Measurements from ENCODE around the gene MFSD6L.

DNA sequence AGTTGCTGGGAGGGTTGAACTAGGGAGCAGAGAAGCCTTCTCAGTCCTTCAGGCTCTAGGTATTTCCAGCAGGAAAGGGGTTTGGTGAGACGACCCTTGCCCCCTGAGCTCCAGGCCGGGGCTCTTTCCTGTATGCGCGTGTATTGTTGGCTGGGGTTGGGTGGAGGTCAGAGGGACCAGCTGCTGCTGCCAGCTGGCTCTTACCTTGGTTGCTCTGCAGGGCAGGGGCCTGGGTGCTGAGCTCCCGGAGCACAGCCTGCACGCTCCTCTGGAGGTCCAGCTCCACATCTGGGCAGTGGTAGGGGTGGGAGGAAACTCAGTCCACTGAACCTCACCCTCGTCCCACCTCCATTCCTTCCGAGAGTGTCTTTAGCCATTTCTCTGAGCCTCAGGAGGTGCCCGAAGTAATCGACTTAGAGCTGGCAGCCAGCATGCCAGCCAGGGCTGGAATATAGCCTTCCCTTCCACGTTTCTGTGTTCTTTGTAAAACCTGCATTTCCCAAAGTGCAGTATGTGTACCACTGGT lies 40.3 kb upstream of the MFSD6L start:
- TF ChIP-seq, protein P1, sequence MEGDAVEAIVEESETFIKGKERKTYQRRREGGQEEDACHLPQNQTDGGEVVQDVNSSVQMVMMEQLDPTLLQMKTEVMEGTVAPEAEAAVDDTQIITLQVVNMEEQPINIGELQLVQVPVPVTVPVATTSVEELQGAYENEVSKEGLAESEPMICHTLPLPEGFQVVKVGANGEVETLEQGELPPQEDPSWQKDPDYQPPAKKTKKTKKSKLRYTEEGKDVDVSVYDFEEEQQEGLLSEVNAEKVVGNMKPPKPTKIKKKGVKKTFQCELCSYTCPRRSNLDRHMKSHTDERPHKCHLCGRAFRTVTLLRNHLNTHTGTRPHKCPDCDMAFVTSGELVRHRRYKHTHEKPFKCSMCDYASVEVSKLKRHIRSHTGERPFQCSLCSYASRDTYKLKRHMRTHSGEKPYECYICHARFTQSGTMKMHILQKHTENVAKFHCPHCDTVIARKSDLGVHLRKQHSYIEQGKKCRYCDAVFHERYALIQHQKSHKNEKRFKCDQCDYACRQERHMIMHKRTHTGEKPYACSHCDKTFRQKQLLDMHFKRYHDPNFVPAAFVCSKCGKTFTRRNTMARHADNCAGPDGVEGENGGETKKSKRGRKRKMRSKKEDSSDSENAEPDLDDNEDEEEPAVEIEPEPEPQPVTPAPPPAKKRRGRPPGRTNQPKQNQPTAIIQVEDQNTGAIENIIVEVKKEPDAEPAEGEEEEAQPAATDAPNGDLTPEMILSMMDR (conservative IDR thresholded peaks at IDR 0.05; ENCODE audit: low read length) = no peak
- no peak for TF ChIP-seq EZH2phosphoT487 (IDR thresholded peaks at IDR 0.05; ENCODE audit: borderline replicate concordance)

All from Loucy (cell line).